Stomach (tissue), 9 donors: ENCODE measurements around the gene UPK1A. TPM values are rescaled to one million over a fixed set of nuclear protein-coding genes. Genes with fewer than 3 reads are reported as not detected.
A peak's percentile ranks its signal among the peaks of the same experiment; 100 is the strongest.

Experiments used
- DNase-seq, 2 donors: peaks; one replicate each; pipeline versions ENCODE4 v3.0.0 to v3.0.0-alpha.2; 2013 to 2019
- H3K27ac ChIP-seq, 5 donors: fragments of 200-600 bp in 4 of 5; sonication (generic) in 4 of 5; one replicate each; pipeline ENCODE4 v1.5.1; 2013 to 2019; ENCODE audit warnings: mild to moderate bottlenecking in 1 of 5, moderate library complexity in 1 of 5
- H3K27me3 ChIP-seq, 3 donors: fragments of 200-600 bp; sonication (generic); one replicate each; pipeline ENCODE4 v1.5.1; 2017 to 2019; ENCODE audit warnings: mixed run types in 1 of 3
- H3K36me3 ChIP-seq, 4 donors: fragments of 200-600 bp; sonication (generic); 1 replicate in 3 of 4; 2 replicates in 1 of 4; pipeline ENCODE4 v1.5.1; 2016 to 2019
- H3K4me1 ChIP-seq, 4 donors: fragments of 200-600 bp; sonication (generic); one replicate each; pipeline ENCODE4 v1.5.1; 2016 to 2019
- H3K4me3 ChIP-seq, 4 donors: fragments of 200-600 bp; sonication (generic) in 3 of 4; one replicate each; pipeline ENCODE4 v1.5.1; 2016 to 2019; ENCODE audit warnings: mild to moderate bottlenecking in 1 of 4
- H3K9me3 ChIP-seq, 4 donors: fragments of 200-600 bp; sonication (generic); one replicate each; pipeline ENCODE4 v1.5.1; 2016 to 2019
- CTCF ChIP-seq, 7 experiments: fragments of 450-650 bp in 4 of 7; fragments of 200-600 bp in 3 of 7; sonication (generic) in 3 of 7; IDR thresholded peaks; one replicate each; pipeline ENCODE4 v1.5.1; 2016 to 2019; ENCODE audit warnings: antibody characterized with exemption in 7 of 7, control low read depth in 2 of 7, mild to moderate bottlenecking in 1 of 7
- EP300 ChIP-seq: sonication (generic); formaldehyde crosslinking; IDR thresholded peaks from one replicate; pipeline ENCODE4 v1.6.1; 2017; ENCODE audit warnings: antibody characterized with exemption
- POLR2A ChIP-seq, 4 donors: fragments of 450-650 bp; IDR thresholded peaks; one replicate each; pipeline ENCODE4 v1.6.1; 2016; ENCODE audit warnings: antibody characterized with exemption in 4 of 4, control low read depth in 2 of 4, mild to moderate bottlenecking in 1 of 4, moderate library complexity in 1 of 4
- POLR2AphosphoS5 ChIP-seq, 3 donors: sonication (generic); formaldehyde crosslinking; IDR thresholded peaks; one replicate each; pipeline ENCODE4 v1.6.1; 2016; ENCODE audit warnings: antibody characterized with exemption in 3 of 3
- WGBS, 5 donors: extraction: QIAGEN DNeasy Blood & Tissue Kit in 3 of 5; methylation state at CpG; one replicate each; pipeline versions ENCODE4 v1.1.5 to v1.1.7; 2013 to 2018; 5-methylcytosine and 5-hydroxymethylcytosine counted together
- intact Hi-C: fragments of 100-400 bp; cut with DNase I; formaldehyde crosslinking; loops from one replicate; pipeline ENCODE4 v1.15.1; 2023; ENCODE audit warnings: low total_unique reads
- polyA plus RNA-seq, 3 donors: library from polyadenylated mRNA; stranded (reverse); fragments of 200-250 nt; gene quantifications; one replicate each; pipeline ENCODE4 v1.2.3, GENCODE V29; 2013
- total RNA-seq, 5 donors: library from RNA; depleted of rRNA; stranded (reverse); fragments of >200 nt; gene quantifications; one replicate each; pipeline versions ENCODE4 v1.1.0 to v1.2.3, GENCODE V29; 2014 to 2016
- donor health status: healthy with polysubstance abuse.
- donor health status: Bipolar disorder and iron deficiency.
- donor health status: healthy.

The UPK1A gene
- total and polyA plus RNA-seq, 8 donors = 0.08 TPM; not detected in 7

DNA sequence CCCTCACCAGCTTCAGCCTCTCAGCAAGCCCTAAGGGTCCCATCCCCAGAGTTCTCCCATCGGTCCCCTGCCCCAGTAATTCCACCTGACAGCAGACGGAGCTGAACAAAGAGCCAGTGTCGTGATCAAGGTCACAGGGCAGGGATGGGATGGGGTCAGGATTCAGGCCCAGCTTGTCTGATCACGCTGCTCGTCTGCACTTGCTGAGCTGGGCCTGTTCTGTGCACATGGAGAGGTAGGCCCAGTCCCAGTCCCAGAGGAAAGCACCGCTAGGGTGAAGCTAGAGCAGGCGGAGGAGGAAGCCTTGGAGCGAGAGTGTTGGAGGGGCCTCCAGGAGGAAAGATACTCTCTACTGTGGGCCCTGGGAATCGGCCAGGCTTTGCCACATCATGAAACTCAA lies 44.6 kb upstream of the UPK1A start:
- Histone ChIP-seq H3K27me3 (no peaks in the 10 kb centered on the region), H3K36me3 (peaks cover 0 to 51% (median 42%) of the 10 kb centered on the region in 4 donors), H3K4me1 (no peaks in the 10 kb centered on the region), H3K27ac (no peak overlapping the region), H3K4me3 (no peak overlapping the region), H3K9me3 (no peaks in the 10 kb centered on the region)
- TF ChIP-seq EP300 (no peak), POLR2A (IDR thresholded peaks at IDR 0.05) (no peak), POLR2AphosphoS5 (IDR thresholded peaks at IDR 0.05) (no peak), CTCF (IDR thresholded peaks at IDR 0.05) (no peak)
- WGBS, 5 donors = 93 to 97% (median 95%) methylated on average over 9 of the region's 9 CpGs
- intact Hi-C loops = no loop called here
- no peak for DNase-seq

GRCh38 chr19:35622750-35623149 lies 43.6 kb upstream of the UPK1A start:
- DNase-seq = no peak
- peaks cover 0 to 41% (median 32%) of the 10 kb centered on the region in 4 donors for H3K36me3 ChIP-seq
- H3K4me3 ChIP-seq = no peak overlapping the region
- no peaks in the 10 kb centered on the region for H3K9me3 ChIP-seq
- intact Hi-C loops = no loop called here
- H3K4me1 ChIP-seq = peaks cover 0 to 3% (median 2%) of the 10 kb centered on the region in 4 donors
- no peak overlapping the region for H3K27ac ChIP-seq
- TF ChIP-seq POLR2A (IDR thresholded peaks at IDR 0.05) (no peak), POLR2AphosphoS5 (IDR thresholded peaks at IDR 0.05) (no peak), EP300 (no peak), CTCF (IDR thresholded peaks at IDR 0.05) (no peak)
- no peaks in the 10 kb centered on the region for H3K27me3 ChIP-seq
- 86 to 94% (median 93%) methylated on average over 13 of the region's 13 CpGs for whole genome bisulfite sequencing, 5 donors

GRCh38 chr19:35623327-35624010 lies 42.8 kb upstream of the UPK1A start:
- DNase-seq = no peak
- TF ChIP-seq EP300 (no peak), POLR2AphosphoS5 (IDR thresholded peaks at IDR 0.05) (no peak), CTCF (IDR thresholded peaks at IDR 0.05) (no peak), POLR2A (IDR thresholded peaks at IDR 0.05) (no peak)
- Histone ChIP-seq H3K4me1 (peaks cover 4 to 9% (median 8%) of the 10 kb centered on the region in 4 donors), H3K36me3 (peaks cover 0 to 33% (median 27%) of the 10 kb centered on the region in 4 donors), H3K27ac (no peak overlapping the region), H3K9me3 (no peaks in the 10 kb centered on the region), H3K27me3 (no peaks in the 10 kb centered on the region), H3K4me3 (no peak overlapping the region)
- WGBS, 5 donors = 87 to 94% (median 88%) methylated on average over 6 of the region's 6 CpGs
- intact Hi-C loops = no loop called here

DNA sequence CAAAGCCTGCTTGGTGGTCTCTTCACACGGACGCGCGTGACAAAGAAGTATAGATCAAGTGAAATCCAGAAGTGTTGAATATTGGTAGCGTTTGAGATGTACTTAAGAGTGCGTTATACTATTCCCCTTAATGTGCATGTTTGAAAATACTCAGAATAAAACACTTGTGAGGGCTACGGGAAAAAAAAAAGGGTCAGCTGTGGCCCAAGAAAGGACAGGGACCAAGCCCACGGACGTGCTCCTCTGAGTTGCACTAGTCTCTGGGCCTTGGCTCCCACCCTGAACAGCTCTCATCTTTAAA lies 38.1 kb upstream of the UPK1A start:
- H3K27ac ChIP-seq = peak overlapping the region; percentile 77 to 96 (median 93)
- H3K9me3 ChIP-seq = no peaks in the 10 kb centered on the region
- no peaks in the 10 kb centered on the region for H3K27me3 ChIP-seq
- peaks cover 30 to 36% (median 31%) of the 10 kb centered on the region in 4 donors for H3K36me3 ChIP-seq
- 9 to 20% (median 11%) methylated on average over 9 of the region's 9 CpGs for WGBS, 5 donors
- peak overlapping the region; percentile 82 to 97 (median 90) for H3K4me3 ChIP-seq
- H3K4me1 ChIP-seq = peaks cover 17 to 31% (median 29%) of the 10 kb centered on the region in 4 donors
- TF ChIP-seq CTCF (IDR thresholded peaks at IDR 0.05) = no peak
- no peak for TF ChIP-seq EP300
- no peak for TF ChIP-seq POLR2A (IDR thresholded peaks at IDR 0.05)
- no peak for TF ChIP-seq POLR2AphosphoS5 (IDR thresholded peaks at IDR 0.05)
- no peak for DNase-seq
- intact Hi-C loops = no loop called here
